ENCODE data around the gene SH3PXD2A. TPM values are rescaled to one million over a fixed set of nuclear protein-coding genes. Genes with fewer than 3 reads are reported as not detected.

The SH3PXD2A gene
- total and polyA plus RNA-seq, 9 of the 15 experiments (the other 6 are each of a cell fraction or from before 2014, with no cell fraction given) = 0.41 to 9.3 (median 2.5) TPM

DNA sequence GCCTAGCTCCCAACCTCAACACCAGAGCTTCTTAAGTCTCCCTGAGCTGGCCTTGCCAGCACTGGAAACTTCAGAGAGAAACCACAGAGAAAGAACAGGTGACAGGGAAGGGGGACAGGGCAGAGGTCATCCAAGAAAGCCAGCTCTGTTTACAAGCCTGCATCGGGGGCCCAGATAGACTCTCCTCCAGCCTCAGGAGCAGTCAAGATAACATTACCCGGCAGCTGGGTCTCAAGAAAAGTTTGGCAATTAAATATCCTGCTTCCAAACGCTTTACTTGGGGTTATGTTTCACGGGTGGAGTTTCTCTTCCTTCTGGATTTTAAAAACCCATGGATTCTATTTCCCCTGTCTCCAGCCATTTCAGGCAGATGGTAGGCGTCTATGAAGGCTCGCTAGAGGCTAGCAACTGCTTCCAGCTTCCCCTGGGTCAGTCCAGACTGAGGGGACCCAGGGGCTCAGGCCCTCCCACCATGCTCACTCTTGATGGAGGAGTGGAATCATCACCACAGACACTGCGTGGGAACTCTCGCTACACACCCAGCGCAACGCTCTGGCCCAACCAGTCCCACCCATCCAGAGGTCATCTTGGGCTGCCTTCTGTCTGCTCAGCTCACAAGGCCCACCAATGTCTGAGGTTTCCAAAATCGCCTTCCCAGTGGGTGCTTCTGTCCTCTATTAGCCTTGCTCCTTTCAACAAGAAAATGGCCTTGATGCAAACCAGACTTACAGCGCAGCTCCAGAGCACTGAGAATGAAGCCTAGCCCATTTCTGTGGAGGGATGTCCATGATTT lies 48.8 kb downstream of the SH3PXD2A start:
- peaks cover 7 to 51% of the 10 kb centered on the region in 2 experiments; a peak in 4 of 5 replicates for H3K27me3 ChIP-seq (ENCODE audit: control insufficient read depth in 2 of 2, insufficient read depth in 2 of 2, low read length in 2 of 2)
- H3K4me3 ChIP-seq = no peak overlapping the region
- no peak for TF ChIP-seq RNF2 (IDR thresholded peaks at IDR 0.05)
- TF ChIP-seq, protein P1, sequence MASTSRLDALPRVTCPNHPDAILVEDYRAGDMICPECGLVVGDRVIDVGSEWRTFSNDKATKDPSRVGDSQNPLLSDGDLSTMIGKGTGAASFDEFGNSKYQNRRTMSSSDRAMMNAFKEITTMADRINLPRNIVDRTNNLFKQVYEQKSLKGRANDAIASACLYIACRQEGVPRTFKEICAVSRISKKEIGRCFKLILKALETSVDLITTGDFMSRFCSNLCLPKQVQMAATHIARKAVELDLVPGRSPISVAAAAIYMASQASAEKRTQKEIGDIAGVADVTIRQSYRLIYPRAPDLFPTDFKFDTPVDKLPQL (IDR thresholded peaks at IDR 0.05; ENCODE audit: extremely low read depth, insufficient read length) = no peak
- TF ChIP-seq FOXK1 (CRISPR knock-in tag; IDR thresholded peaks at IDR 0.05; ENCODE audit: borderline replicate concordance) = no peak
- no peak for TF ChIP-seq KLF10 (CRISPR knock-in tag; IDR thresholded peaks at IDR 0.05)
- TF ChIP-seq ILK (tag; IDR thresholded peaks at IDR 0.05; ENCODE audit: borderline replicate concordance, low read depth) = no peak
- TF ChIP-seq ZNF431 (CRISPR knock-in tag; IDR thresholded peaks at IDR 0.05) = no peak
- TF ChIP-seq FOXP4 (CRISPR knock-in tag; IDR thresholded peaks at IDR 0.05; ENCODE audit: borderline replicate concordance) = no peak
- TF ChIP-seq, protein P2, sequence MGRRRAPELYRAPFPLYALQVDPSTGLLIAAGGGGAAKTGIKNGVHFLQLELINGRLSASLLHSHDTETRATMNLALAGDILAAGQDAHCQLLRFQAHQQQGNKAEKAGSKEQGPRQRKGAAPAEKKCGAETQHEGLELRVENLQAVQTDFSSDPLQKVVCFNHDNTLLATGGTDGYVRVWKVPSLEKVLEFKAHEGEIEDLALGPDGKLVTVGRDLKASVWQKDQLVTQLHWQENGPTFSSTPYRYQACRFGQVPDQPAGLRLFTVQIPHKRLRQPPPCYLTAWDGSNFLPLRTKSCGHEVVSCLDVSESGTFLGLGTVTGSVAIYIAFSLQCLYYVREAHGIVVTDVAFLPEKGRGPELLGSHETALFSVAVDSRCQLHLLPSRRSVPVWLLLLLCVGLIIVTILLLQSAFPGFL (CRISPR knock-in tag; IDR thresholded peaks at IDR 0.05) = no peak
- TF ChIP-seq RFX7 (CRISPR knock-in tag; IDR thresholded peaks at IDR 0.05) = no peak
- no peak for TF ChIP-seq HDAC1 (IDR thresholded peaks at IDR 0.05)
- TF ChIP-seq ZNF764 (CRISPR knock-in tag; IDR thresholded peaks at IDR 0.05; ENCODE audit: low read depth) = no peak
- TF ChIP-seq BRD9 (IDR thresholded peaks at IDR 0.05; ENCODE audit: low read depth, partially characterized antibody) = no peak
- TF ChIP-seq NFIC (IDR thresholded peaks at IDR 0.05) = no peak
- TF ChIP-seq MAX (CRISPR knock-in tag; IDR thresholded peaks at IDR 0.05) = no peak
- CTCF ChIA-PET (ENCODE audit: low intra/inter-chr PET ratio) = no interaction called here
- WGBS (ENCODE audit: insufficient coverage, low coverage, missing lambda C conversion rate) = 0% methylated on average over 9 of the region's 12 CpGs
- H3K4me1 ChIP-seq (replicated peaks in 1 of 2; ENCODE audit: control insufficient read depth in 2 of 2, insufficient read depth in 2 of 2, low read length in 2 of 2) = no peaks in the 10 kb centered on the region; a peak in 1 of 5 replicates
- in situ Hi-C loops (cut with MboI) = no loop called here
- H4K20me1 ChIP-seq (replicated peaks; ENCODE audit: control insufficient read depth, insufficient read depth, low read length) = 0 out of 2 replicates have a peak, but pooled peaks cover 5% of the 10 kb centered on the region
- intact Hi-C loops (cut with micrococcal nuclease) = no loop called here
- POLR2A ChIA-PET = no interaction called here
- H2AFZ ChIP-seq (ENCODE audit: low read depth, low read length) = no peak overlapping the region
- no peaks in the 10 kb centered on the region for H3K9me1 ChIP-seq (ENCODE audit: control insufficient read depth, insufficient read depth, low read length)
- no peak overlapping the region for H3K4me2 ChIP-seq (ENCODE audit: insufficient read depth, low read length)
- no peak overlapping the region for H3K27ac ChIP-seq (ENCODE audit: extremely low read depth, low read depth, low read length)
- DNase-seq (ENCODE audit: extremely low read depth in 1 of 4, low spot score in 3 of 4) (no peak), FAIRE-seq (no peak), ATAC-seq (no peak)
- H3K36me3 ChIP-seq (ENCODE audit: control insufficient read depth, insufficient read depth, low read length) = no peaks in the 10 kb centered on the region
- no peaks in the 10 kb centered on the region for H3K79me2 ChIP-seq (ENCODE audit: control insufficient read depth, insufficient read depth, low read length)
- BruUV-seq (replicated peaks) = no TSS peak
- H3K9me3 ChIP-seq (replicated peaks; ENCODE audit: control insufficient read depth, insufficient read depth, low read depth, low read length) = no peaks in the 10 kb centered on the region
- no peak overlapping the region for H3K9ac ChIP-seq (ENCODE audit: insufficient read depth in 1 of 2, low read depth in 2 of 2, low read length in 2 of 2)

All from K562 (cell line).